Endothelial cell of hepatic sinusoid (primary cell): Measurements from ENCODE around the gene ADAMTS19.
"Not testable (repeated sequence)": the region's sequence is repeated elsewhere in the genome, so short reads cannot be mapped to it uniquely, and the experiment has no call there.

ENCODE experiments used
- in situ Hi-C: cut with HindIII; loops from 2 replicates; pipeline ENCODE4 v1.10.0; 2017; ENCODE audit warnings: low sequenced_read_pairs

ADAMTS19 gene

GRCh38 chr5:129459777-129460671 lies at the start of gene ADAMTS19:
ADAMTS19 (plus strand) TSS chr5:129460298; CDS start chr5:129460392, 94 bp downstream.
- in situ Hi-C loops: no loop called here

GRCh38 chr5:129410488-129410887 lies 49.6 kb upstream of the ADAMTS19 start:
- in situ Hi-C loops: no loop called here

- in situ Hi-C loops: no loop called here
Observed at GRCh38 chr5:129412721-129413120, 47.4 kb upstream of the ADAMTS19 start.

- in situ Hi-C loops: no loop called here
Observed at GRCh38 chr5:129413570-129413969, 46.5 kb upstream of the ADAMTS19 start.

- in situ Hi-C loops: no loop called here
Observed at GRCh38 chr5:129419292-129419691, 40.8 kb upstream of the ADAMTS19 start.

- in situ Hi-C loops: no loop called here
Observed at GRCh38 chr5:129425031-129425430, 35.1 kb upstream of the ADAMTS19 start.

GRCh38 chr5:129426071-129426470 lies 34.0 kb upstream of the ADAMTS19 start:
- in situ Hi-C loops: no loop called here

GRCh38 chr5:129428636-129429035 lies 31.5 kb upstream of the ADAMTS19 start:
- in situ Hi-C loops: not testable (repeated sequence)

- in situ Hi-C loops: no loop called here
Observed at GRCh38 chr5:129431406-129431805, 28.7 kb upstream of the ADAMTS19 start.

GRCh38 chr5:129438322-129438721 lies 21.8 kb upstream of the ADAMTS19 start:
- in situ Hi-C loops: no loop called here

- in situ Hi-C loops: loop anchor here (5.0 kb wide), 1 partner anchor 43 kb away; no protein-coding TSS in a partner anchor
Observed at GRCh38 chr5:129440424-129440823, 19.7 kb upstream of the ADAMTS19 start.

GRCh38 chr5:129441096-129441495 lies 19.0 kb upstream of the ADAMTS19 start:
- in situ Hi-C loops: loop anchor here (5.0 kb wide), 1 partner anchor 44 kb away; no protein-coding TSS in a partner anchor

GRCh38 chr5:129445379-129445778 lies 14.7 kb upstream of the ADAMTS19 start:
- in situ Hi-C loops: no loop called here

GRCh38 chr5:129447968-129448367 lies 12.1 kb upstream of the ADAMTS19 start:
- in situ Hi-C loops: no loop called here

- in situ Hi-C loops: no loop called here
Observed at GRCh38 chr5:129448654-129449053, 11.4 kb upstream of the ADAMTS19 start.

- in situ Hi-C loops: no loop called here
Observed at GRCh38 chr5:129454461-129454860, 5.6 kb upstream of the ADAMTS19 start.

- in situ Hi-C loops: no loop called here
Observed at GRCh38 chr5:129459450-129459776, 685 bp upstream of the ADAMTS19 start.

GRCh38 chr5:129460672-129460935 lies 506 bp downstream of the ADAMTS19 start:
- in situ Hi-C loops: no loop called here

- in situ Hi-C loops: no loop called here
Observed at GRCh38 chr5:129460936-129461710, 1.0 kb downstream of the ADAMTS19 start.

GRCh38 chr5:129461711-129462332 lies 1.7 kb downstream of the ADAMTS19 start:
- in situ Hi-C loops: no loop called here

GRCh38 chr5:129465776-129466344 lies 5.8 kb downstream of the ADAMTS19 start:
- in situ Hi-C loops: no loop called here
